ENCODE measurements around the gene FNDC7.

- TF ChIP-seq CTCF (IDR thresholded peaks at IDR 0.05) (no peak), POLR2A (IDR thresholded peaks at IDR 0.05) (no peak)
Measured at GRCh38 chr1:108692724-108693655, 19.7 kb upstream of the FNDC7 start.

Measured in testis (tissue), 2 donors.